ENCODE results near the gene FAM210B.

DNA sequence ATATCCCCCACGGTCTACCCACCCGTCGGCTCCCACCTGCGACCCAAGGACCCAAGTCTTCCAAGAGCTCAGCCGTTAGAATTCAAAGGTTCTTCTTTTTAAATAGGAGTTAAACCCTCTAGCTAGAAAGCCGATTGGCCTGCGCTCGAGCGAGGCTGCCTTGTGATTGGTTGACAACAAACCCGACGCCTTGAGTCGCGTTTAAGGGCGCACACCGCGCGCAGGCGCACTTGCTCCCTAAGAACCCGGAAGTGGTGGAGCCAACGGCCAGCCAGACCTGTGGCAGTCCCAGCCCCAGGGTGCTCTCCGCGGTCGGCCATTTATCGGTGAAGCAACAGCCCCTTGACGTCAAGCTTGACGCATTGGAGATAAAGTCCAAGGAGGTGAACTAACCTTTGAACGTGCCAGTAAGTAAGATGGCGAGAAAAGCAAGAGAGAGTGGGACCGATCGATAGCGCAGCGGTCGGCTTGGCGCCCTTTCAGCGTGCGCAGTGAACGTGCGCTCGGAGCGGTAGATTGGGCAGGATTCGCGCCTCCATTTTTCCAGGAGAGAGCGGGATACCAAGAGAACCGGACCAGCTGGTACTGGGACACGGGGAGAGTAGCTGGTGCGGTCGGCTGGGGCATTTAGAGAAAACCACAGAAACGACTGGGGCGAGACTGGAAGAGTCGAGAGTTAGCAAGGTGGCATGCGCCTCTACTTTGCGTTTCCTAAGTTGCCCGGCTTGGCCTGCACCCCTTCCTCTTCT, 33.5 kb downstream of the FAM210B start, which contains the start of the genes AURKA and CSTF1:
- TF ChIP-seq POLR2A (IDR thresholded peaks at IDR 0.05): peak in 1 of 2 donors; percentile 45
- TF ChIP-seq, protein P1, sequence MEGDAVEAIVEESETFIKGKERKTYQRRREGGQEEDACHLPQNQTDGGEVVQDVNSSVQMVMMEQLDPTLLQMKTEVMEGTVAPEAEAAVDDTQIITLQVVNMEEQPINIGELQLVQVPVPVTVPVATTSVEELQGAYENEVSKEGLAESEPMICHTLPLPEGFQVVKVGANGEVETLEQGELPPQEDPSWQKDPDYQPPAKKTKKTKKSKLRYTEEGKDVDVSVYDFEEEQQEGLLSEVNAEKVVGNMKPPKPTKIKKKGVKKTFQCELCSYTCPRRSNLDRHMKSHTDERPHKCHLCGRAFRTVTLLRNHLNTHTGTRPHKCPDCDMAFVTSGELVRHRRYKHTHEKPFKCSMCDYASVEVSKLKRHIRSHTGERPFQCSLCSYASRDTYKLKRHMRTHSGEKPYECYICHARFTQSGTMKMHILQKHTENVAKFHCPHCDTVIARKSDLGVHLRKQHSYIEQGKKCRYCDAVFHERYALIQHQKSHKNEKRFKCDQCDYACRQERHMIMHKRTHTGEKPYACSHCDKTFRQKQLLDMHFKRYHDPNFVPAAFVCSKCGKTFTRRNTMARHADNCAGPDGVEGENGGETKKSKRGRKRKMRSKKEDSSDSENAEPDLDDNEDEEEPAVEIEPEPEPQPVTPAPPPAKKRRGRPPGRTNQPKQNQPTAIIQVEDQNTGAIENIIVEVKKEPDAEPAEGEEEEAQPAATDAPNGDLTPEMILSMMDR (IDR thresholded peaks at IDR 0.05): no peak
